GM23338 (cell line): ENCODE measurements around the gene UFD1. TPM values are rescaled to one million over a fixed set of nuclear protein-coding genes. Genes with fewer than 3 reads are reported as not detected.

Source experiments
- ATAC-seq: fragments of 200-7000 bp; cut with Tn5 transposase; 3 replicates; pipeline ENCODE4 v1.9.1; 2020
- DNase-seq: peaks from one replicate; pipeline ENCODE4 v3.0.0-alpha.2; 2015; ENCODE audit warnings: low spot score
- H2AFZ ChIP-seq: fragments of 200-600 bp; sonication (generic); 2 replicates; pipeline ENCODE4 v1.8.0; 2016; ENCODE audit warnings: antibody characterized with exemption, mild to moderate bottlenecking, moderate library complexity
- H3F3A ChIP-seq: fragments of 200-600 bp; sonication (generic); replicated peaks from 2 replicates; pipeline ENCODE4 v1.8.0; 2017; ENCODE audit warnings: antibody characterized with exemption, mixed run types, low read depth
- H3K27ac ChIP-seq: fragments of 200-600 bp; sonication (generic); 2 replicates; pipeline ENCODE4 v1.6.1; 2016; ENCODE audit warnings: low read depth
- H3K27me3 ChIP-seq: fragments of 200-600 bp; sonication (generic); 2 replicates; pipeline ENCODE4 v1.8.0; 2016; ENCODE audit warnings: mild to moderate bottlenecking, mixed run types, moderate library complexity; ENCODE audit not compliant: insufficient read depth
- H3K36me3 ChIP-seq: fragments of 200-600 bp; sonication (generic); 2 replicates; pipeline ENCODE4 v1.8.0; 2016; ENCODE audit warnings: mild to moderate bottlenecking; ENCODE audit not compliant: insufficient read depth
- H3K4me1 ChIP-seq: fragments of 200-600 bp; sonication (generic); 2 replicates; pipeline ENCODE4 v1.8.0; 2016; ENCODE audit warnings: mild to moderate bottlenecking, moderate library complexity; ENCODE audit not compliant: insufficient read depth
- H3K4me2 ChIP-seq: fragments of 200-600 bp; sonication (generic); 2 replicates; pipeline ENCODE4 v1.7.1; 2017; ENCODE audit warnings: mixed run types
- H3K4me3 ChIP-seq: fragments of 200-600 bp; sonication (generic); 2 replicates; pipeline ENCODE4 v1.6.1; 2016; ENCODE audit warnings: mixed run types
- H3K79me2 ChIP-seq: fragments of 200-600 bp; sonication (generic); replicated peaks from 2 replicates; pipeline ENCODE4 v1.8.0; 2017; ENCODE audit warnings: mild to moderate bottlenecking; ENCODE audit not compliant: insufficient read depth
- H3K9me2 ChIP-seq: fragments of 200-600 bp; sonication (generic); 2 replicates; pipeline ENCODE4 v1.8.0; 2017; ENCODE audit not compliant: insufficient read depth
- H4K20me1 ChIP-seq: fragments of 200-600 bp; sonication (generic); replicated peaks from 2 replicates; pipeline ENCODE4 v1.8.0; 2017; ENCODE audit warnings: mild to moderate bottlenecking; ENCODE audit not compliant: insufficient read depth
- H3K27ac Mint-ChIP-seq: 2 replicates; pipeline ENCODE4 v1.8.0; 2020; ENCODE audit warnings: inconsistent platforms, mild to moderate bottlenecking, moderate library complexity, mixed read lengths
- H3K27me3 Mint-ChIP-seq: 3 replicates; pipeline ENCODE4 v1.8.0; 2022; ENCODE audit warnings: low read depth, mild to moderate bottlenecking, moderate library complexity, mixed read lengths, inconsistent platforms; ENCODE audit not compliant: insufficient read depth, poor library complexity
- H3K36me3 Mint-ChIP-seq: 3 replicates; pipeline ENCODE4 v1.8.0; 2021; ENCODE audit warnings: low read depth, mild to moderate bottlenecking, inconsistent platforms, moderate library complexity, mixed read lengths
- H3K4me1 Mint-ChIP-seq: 3 replicates; pipeline ENCODE4 v1.8.0; 2020; ENCODE audit warnings: mild to moderate bottlenecking, inconsistent platforms, mixed read lengths
- H3K4me3 Mint-ChIP-seq: 3 replicates; pipeline ENCODE4 v1.8.0; 2021; ENCODE audit warnings: moderate library complexity, mild to moderate bottlenecking, inconsistent platforms, mixed read lengths
- H3K9me3 Mint-ChIP-seq: 3 replicates; pipeline ENCODE4 v1.8.0; 2020; ENCODE audit warnings: moderate library complexity, mild to moderate bottlenecking, inconsistent platforms, mixed read lengths
- CREB1 ChIP-seq: fragments of 250-450 bp; sonication (Bioruptor Pico); IDR thresholded peaks from 2 replicates; pipeline ENCODE4 v1.5.0; 2020; ENCODE audit warnings: low read depth, mild to moderate bottlenecking, moderate library complexity
- CTCF ChIP-seq, 2 experiments: fragments of 200-600 bp in 1 of 2; sonication (generic) in 1 of 2; conservative IDR thresholded peaks; 2 replicates each; pipeline versions ENCODE4 v1.5.1 to v1.6.1; 2016 to 2017; ENCODE audit warnings: antibody characterized with exemption in 2 of 2, low read depth in 2 of 2, mild to moderate bottlenecking in 2 of 2, moderate library complexity in 1 of 2
- ETS1 ChIP-seq: IDR thresholded peaks from 2 replicates; pipeline ENCODE4 v1.6.1; 2016; ENCODE audit warnings: antibody characterized with exemption
- EZH2 ChIP-seq: fragments of 200-600 bp; sonication (generic); IDR thresholded peaks from one replicate; pipeline ENCODE4 v1.8.0; 2017; ENCODE audit warnings: antibody characterized with exemption, mild to moderate bottlenecking, low read depth; ENCODE audit not compliant: unreplicated experiment
- EZH2phosphoT487 ChIP-seq: fragments of 200-600 bp; sonication (generic); IDR thresholded peaks from one replicate; pipeline ENCODE4 v1.8.1; 2018; ENCODE audit warnings: antibody characterized with exemption; ENCODE audit not compliant: unreplicated experiment
- JUNB ChIP-seq: IDR thresholded peaks from one replicate; pipeline ENCODE4 v1.6.1; 2016; ENCODE audit warnings: antibody characterized with exemption; ENCODE audit not compliant: unreplicated experiment
- NANOG ChIP-seq: IDR thresholded peaks from 2 replicates; pipeline ENCODE4 v1.6.1; 2016; ENCODE audit warnings: antibody characterized with exemption, borderline replicate concordance
- POLR2AphosphoS5 ChIP-seq: IDR thresholded peaks from 2 replicates; pipeline ENCODE4 v1.6.1; 2016; ENCODE audit warnings: antibody characterized with exemption, low read depth
- ZNF114 ChIP-seq: fragments of 250-450 bp; sonication (Bioruptor Pico); IDR thresholded peaks from 2 replicates; pipeline ENCODE4 v1.5.0; 2020; ENCODE audit warnings: mild to moderate bottlenecking, moderate library complexity
- ZNF462 ChIP-seq: fragments of 250-450 bp; sonication (Bioruptor Pico); IDR thresholded peaks from 2 replicates; pipeline ENCODE4 v1.5.0; 2020; ENCODE audit warnings: mild to moderate bottlenecking, moderate library complexity
- polyA plus RNA-seq: library from polyadenylated mRNA; unstranded; fragments of >200 nt; fragmentation: Nextera tagmentation; extraction: Ambion mirVana; gene quantifications from 2 replicates; pipeline ENCODE4 v1.2.1, GENCODE V29; 2016
- total RNA-seq: library from RNA; depleted of rRNA; stranded (reverse); fragments of >200 nt; shearing (Covaris generic); gene quantifications from 2 replicates; pipeline ENCODE4 v1.2.3, GENCODE V29; 2014

The UFD1 gene
- total and polyA plus RNA-seq, 2 experiments from 2014 or later, result 53.5 to 93.8 TPM

- no peak for TF ChIP-seq ZNF462
- no peak for TF ChIP-seq NANOG
- no peak for TF ChIP-seq EZH2
- no peak for TF ChIP-seq EZH2phosphoT487
- TF ChIP-seq POLR2AphosphoS5, result no peak
Observed at GRCh38 chr22:19497245-19497644, 18.3 kb upstream of the UFD1 start (continued).

- Mint-ChIP-seq H3K4me1 (no peaks in the 10 kb centered on the region), H3K27ac (no peak overlapping the region), H3K9me3 (no peaks in the 10 kb centered on the region), H3K27me3 (peaks cover 5% of the 10 kb centered on the region), H3K36me3 (peaks cover 35% of the 10 kb centered on the region), H3K4me3 (no peak overlapping the region)
- ATAC-seq (no peak), DNase-seq (no peak)
- Histone ChIP-seq H3K36me3 (peaks cover 18% of the 10 kb centered on the region; the same call in 1 of the 2 replicates), H2AFZ (no peak overlapping the region), H3K4me3 (no peak overlapping the region), H3F3A (no peaks in the 10 kb centered on the region), H3K4me2 (no peak overlapping the region), H3K79me2 (no peaks in the 10 kb centered on the region; the same call in 1 of the 2 replicates), H3K27me3 (no peaks in the 10 kb centered on the region), H4K20me1 (peaks cover 3% of the 10 kb centered on the region; the same call in 1 of the 2 replicates), H3K27ac (no peak overlapping the region), H3K9me2 (no peaks in the 10 kb centered on the region), H3K4me1 (no peaks in the 10 kb centered on the region)
- no peak for TF ChIP-seq CREB1 (CRISPR knock-in tag)
- TF ChIP-seq ZNF114 (CRISPR knock-in tag), result no peak
- no peak for TF ChIP-seq CTCF (conservative IDR thresholded peaks at IDR 0.05; ENCODE audit: low read depth in 2 of 2)
- TF ChIP-seq ETS1, result no peak
- no peak for TF ChIP-seq JUNB
- no peak for TF ChIP-seq POLR2AphosphoS5
Observed at GRCh38 chr22:19496324-19496630, 17.3 kb upstream of the UFD1 start.
